Ovary (tissue), 3 donors: ENCODE data around the gene LRIT2.

Experiments
- CTCF ChIP-seq, 3 donors: fragments of 450-650 bp in 2 of 3; fragments of 200-600 bp in 1 of 3; IDR thresholded peaks; one replicate each; pipeline versions ENCODE4 v1.5.1 to v1.8.0; 2016 to 2022; ENCODE audit warnings: antibody characterized with exemption in 3 of 3, mild to moderate bottlenecking in 1 of 3
- EP300 ChIP-seq: sonication (generic); formaldehyde crosslinking; IDR thresholded peaks from one replicate; pipeline ENCODE4 v1.6.1; 2017; ENCODE audit warnings: antibody characterized with exemption
- donor health status: DM: no; HTN: no; CAD: no.

- TF ChIP-seq EP300 (no peak), CTCF (IDR thresholded peaks at IDR 0.05) (no peak)
These were observed 18.4 kb upstream of the LRIT2 start for GRCh38 chr10:84243759-84244158.
